NCI-H1694 treated with DMSO at 0.1 percent for 48 hours (cell line): ENCODE data around the gene P2RY6.
A peak's percentile ranks its signal among the peaks of the same experiment; 100 is the strongest.
"Not testable (repeated sequence)": the region's sequence is repeated elsewhere in the genome, so short reads cannot be mapped to it uniquely, and the experiment has no call there.

Experiments
- DNase-seq: peaks from one replicate; lab custom pipeline; 2025; lab: John Stamatoyannopoulos, UW

The P2RY6 gene

GRCh38 chr11:73259406-73260126 lies 12.6 kb upstream of the P2RY6 start:
- no peak for DNase-seq

GRCh38 chr11:73260127-73260457 lies 12.0 kb upstream of the P2RY6 start:
- no peak for DNase-seq

- no peak for DNase-seq
Observed at GRCh38 chr11:73262851-73263495, 9.2 kb upstream of the P2RY6 start.

DNA sequence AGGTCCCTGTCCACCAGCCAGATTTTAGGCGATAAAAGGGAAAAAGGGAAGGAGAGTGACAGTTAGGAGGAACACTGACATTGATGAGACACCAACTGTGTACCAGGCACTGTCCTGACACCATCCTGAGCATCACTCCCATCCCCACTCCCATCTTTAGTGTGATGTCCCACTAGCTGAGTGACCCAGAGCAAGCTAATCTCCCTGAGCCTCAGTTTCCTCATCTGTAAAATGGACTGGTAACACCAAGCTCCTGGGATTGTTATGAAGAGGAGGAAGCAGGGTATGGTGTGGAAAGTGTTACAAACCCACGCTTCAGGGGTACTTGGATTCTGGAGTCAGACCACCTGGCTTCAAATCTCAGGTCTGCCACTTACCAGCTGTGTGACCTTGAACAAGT lies 8.5 kb upstream of the P2RY6 start:
- no peak for DNase-seq

DNA sequence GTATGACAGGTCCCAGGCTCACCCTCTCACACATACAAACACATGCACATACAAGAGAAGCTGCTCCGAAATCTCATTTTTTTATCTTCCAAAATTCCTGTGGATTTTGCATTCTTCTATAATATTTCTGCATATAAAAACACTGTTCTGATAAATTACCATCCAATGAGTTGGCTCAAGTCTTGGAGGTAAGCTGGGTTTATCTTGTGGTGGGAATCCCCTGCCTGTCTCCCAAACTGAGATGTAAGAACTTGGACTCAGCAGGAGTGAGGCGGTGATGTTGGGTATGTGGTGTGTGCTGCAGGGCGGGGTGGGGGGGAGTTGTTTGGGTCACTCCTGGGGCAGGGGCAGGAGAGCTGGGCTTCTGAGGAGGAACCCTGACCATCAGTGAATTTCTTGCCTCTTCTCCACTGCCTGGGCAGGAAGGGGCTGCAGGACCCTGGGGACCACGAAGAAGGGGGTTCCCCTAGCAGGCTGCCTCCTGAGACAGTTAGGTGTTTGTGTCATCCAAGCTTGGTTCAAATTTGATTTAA lies 6.8 kb upstream of the P2RY6 start:
- DNase-seq, result no peak

DNA sequence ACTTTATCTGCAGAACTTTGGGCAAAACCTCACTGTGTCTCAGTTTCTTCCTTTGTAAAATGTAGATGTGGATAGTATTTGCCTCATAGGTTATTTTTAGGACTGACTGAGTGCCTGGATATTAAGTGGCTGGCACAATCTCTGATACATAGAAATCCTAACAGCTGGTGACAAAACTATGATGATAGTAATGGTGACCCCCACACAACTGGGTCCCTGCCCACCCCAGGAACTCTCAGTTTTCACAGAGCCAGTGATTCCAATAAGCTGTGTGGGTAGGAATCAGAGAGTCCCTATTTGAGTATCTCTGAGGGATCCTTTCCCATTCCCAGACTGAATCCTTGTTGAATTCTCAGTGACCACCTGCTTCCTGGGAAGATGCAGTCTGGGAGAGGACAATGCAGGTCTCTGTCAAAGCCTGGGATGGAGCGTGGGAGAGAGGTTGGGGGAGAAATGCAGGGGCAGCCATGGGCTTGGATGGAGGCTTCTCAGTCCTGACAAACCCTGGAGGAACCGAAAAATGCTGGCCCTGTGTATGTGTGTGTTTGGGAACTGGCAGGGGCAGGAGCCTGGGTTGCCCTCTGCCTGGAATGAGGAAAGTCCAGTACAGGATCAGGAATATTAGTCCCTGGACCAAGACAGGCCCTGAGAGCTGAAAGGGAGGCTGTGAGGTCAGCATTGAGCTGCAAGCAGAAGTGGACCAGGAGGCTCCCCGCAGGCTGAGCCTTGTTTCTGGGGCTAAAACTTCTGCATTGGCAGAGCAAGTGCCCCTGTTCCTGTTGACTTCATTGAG lies 6.1 kb upstream of the P2RY6 start:
- no peak for DNase-seq

- no peak for DNase-seq
Observed at GRCh38 chr11:73266646-73267020, 5.5 kb upstream of the P2RY6 start.

GRCh38 chr11:73267122-73267846 lies 4.9 kb upstream of the P2RY6 start:
- no peak for DNase-seq

- no peak for DNase-seq
Observed at GRCh38 chr11:73267906-73268540, 4.1 kb upstream of the P2RY6 start.

- DNase-seq, result no peak
Observed at GRCh38 chr11:73268671-73269271, 3.4 kb upstream of the P2RY6 start.

DNA sequence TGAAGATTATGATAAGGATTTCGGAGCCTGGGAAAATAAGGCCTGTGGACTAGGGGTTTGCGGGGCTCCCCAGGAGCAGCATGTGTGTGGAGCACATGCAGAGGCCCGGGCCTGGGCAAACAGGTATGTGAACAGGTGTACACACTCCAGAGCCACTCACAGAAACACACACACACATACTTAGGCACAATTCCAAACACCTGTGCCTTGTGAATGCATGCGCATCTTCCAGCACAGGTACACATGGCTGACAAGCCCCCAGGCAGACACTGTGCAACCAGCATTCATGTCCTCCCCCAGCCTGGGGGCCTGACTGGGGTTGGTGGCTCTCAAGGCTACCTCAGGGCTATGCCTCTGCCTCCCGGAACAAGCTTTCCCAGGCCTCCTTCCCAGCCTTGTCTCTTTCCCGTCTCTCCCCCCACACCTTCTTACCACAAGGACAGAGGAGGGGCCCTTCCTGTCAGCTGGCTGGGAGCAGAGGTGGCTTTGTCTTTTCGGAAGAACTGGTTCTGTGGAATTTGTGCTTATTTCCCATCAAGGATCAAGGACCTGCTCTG lies 2.6 kb upstream of the P2RY6 start:
- DNase-seq, result no peak

DNA sequence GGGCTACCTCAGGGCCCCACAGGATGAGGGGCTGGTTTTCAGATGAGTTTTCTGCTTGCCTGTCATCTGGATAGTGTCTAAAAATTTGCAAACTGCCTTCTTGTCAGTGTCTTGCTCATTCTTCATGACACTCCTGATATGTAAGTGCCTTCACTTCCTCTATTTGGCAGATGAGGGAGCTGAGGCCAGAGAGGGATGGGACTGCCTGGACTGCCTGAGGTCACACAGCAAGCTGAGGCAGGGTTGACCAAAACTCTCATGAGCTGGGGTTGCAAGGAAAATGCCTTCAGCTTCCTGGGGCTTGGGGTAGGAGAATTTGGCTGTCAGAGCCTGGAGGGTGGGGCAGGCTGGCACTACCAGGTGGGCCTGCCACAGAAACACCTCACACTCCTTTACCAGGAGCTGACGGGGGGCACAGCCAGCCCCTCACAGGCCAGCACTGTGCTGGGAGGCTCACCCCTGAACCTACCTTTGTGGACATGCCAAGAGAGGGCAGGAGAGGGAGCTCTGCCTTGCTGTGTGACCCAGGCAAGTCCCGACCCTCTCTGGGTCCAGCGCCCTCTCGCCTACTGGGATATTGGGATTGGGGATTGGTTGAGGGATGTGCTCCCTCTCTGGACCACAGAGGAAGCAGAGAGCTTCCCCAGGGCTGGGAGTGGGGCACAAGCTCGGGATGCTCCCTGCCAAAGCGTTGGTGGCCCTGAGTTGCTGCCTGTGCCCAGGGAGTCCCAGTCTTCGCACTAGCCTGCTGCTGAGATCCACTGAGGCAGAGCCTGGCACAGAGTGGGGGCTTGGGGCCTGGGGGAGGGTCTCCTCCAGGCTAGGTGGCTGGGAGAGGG lies 1.9 kb upstream of the P2RY6 start:
- DNase-seq, result no peak

DNA sequence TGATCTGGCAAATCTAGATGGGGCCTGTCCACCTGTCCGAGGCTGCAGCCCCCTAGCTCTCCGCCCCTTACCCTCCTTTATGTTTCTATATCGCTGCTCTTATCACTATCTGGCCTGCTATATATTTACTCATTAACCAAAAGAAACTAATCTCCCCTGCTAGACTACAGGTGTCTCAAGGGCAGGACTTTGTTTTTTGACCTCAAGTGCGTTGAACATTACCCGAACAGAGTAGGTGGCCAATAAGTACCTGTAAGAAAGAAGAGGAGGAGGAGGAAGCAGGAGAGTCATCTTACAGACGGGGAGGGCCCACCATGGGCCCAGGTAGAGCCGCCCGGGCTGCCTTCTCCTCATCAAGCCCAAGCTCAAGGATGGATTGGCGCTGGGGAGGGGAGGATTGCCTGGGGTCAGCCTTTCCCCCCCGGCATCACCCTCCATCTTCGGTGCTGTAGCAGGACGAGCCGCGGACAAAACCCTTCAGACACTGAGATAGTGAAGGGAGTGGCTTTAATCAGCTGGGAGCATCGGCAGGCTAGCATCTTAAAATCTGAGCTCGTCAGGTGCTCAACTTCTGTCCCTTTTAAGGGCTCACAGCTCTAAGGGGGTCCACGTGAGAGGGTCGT lies 1.2 kb upstream of the P2RY6 start:
- no peak for DNase-seq

DNA sequence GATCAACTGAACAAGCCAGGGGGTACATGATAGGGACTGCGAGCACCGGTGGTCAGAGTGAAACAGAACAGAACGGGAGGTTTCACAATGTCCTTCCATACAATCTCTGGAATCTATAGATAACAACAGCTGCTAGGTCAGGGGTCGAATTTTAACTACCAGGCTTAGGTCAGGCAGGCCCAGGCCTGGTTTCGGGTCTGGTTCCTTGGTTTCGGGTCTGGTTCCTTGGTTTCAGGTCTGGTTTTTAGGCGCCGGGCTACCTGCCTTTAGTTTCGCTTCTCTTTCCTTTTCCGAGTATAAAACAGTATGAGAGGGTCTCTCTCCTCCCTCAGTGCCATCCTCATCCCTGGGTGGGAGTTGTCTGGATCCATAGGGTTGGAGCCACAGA lies 666 bp upstream of the P2RY6 start:
- DNase-seq, result not testable (repeated sequence)

GRCh38 chr11:73272680-73273038 lies 521 bp downstream of the P2RY6 start:
- no peak for DNase-seq

GRCh38 chr11:73273222-73273895 lies 1.2 kb downstream of the P2RY6 start:
- DNase-seq, result peak; percentile 59

DNA sequence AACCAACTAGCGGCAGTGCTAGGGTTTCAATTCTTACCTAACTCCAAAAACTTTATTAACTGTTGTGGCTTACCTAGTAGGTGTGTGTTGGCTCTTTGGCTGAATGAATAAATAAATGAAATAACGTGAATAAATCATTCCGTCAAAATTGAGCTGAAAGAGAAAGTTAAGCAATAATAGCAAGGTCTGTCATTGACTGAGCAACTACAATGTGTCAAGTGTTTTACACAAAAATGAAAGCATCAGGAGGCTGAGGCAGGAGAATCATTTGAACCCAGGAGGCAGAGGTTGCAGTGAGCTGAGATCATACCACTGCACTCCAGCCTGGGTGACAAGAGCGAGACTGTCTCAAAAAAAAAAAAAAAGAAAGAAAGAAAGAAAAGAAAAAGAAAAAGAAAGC lies 2.1 kb downstream of the P2RY6 start:
- not testable (repeated sequence) for DNase-seq

DNA sequence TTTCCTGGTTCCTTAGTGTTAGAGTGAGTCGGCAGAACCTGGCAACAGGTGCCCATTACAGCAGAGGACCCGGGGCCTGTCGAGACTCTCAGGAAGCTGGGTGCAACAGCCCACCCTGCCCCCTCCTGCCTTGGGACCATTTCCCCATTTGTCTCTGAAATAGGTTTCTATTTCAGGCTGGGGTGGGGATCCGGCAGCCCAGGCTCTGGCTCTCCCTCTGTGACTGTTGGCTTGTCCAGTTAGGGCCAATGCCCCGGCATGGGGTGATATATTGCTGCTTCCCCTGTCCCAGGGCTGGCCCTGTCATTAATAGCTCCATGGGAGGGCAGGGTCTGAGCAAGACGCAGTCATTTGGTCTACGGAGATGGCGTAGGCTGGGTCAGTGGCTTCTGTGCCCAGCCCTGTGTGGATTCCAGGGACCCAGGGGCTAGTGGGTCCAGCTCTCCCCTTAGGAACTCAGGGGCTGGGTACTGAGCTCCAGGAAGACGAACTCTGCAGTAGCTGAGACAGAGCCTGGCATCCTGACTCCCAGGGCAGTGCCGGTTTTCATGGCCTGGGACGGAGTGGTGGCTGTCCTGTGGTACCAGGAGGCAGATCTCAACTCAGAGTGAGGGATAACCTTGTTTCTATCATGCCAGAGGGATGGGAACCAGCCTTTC lies 2.7 kb downstream of the P2RY6 start:
- DNase-seq, result no peak

DNA sequence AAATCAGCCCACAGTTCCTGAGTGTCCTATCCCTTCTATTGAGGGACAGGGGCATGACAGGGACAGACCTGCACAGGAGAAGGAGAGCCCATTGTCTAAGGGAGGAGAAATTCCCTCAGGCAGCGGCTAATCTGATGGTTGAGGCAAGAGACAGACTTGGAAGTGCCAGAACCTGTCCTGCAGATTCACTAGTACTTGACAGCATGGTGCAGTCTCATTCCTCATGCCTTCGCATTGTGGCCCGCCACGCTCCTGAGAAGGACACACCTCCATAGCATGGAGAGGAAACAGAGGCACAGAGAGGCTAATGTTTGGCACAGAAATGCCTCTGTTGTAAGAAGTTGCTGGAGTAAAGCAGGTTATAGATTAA lies 3.2 kb downstream of the P2RY6 start:
- no peak for DNase-seq
